ENCODE results near the gene KIAA1210.
"Not testable (repeated sequence)": the region's sequence is repeated elsewhere in the genome, so short reads cannot be mapped to it uniquely, and the experiment has no call there.

Gene KIAA1210

DNA sequence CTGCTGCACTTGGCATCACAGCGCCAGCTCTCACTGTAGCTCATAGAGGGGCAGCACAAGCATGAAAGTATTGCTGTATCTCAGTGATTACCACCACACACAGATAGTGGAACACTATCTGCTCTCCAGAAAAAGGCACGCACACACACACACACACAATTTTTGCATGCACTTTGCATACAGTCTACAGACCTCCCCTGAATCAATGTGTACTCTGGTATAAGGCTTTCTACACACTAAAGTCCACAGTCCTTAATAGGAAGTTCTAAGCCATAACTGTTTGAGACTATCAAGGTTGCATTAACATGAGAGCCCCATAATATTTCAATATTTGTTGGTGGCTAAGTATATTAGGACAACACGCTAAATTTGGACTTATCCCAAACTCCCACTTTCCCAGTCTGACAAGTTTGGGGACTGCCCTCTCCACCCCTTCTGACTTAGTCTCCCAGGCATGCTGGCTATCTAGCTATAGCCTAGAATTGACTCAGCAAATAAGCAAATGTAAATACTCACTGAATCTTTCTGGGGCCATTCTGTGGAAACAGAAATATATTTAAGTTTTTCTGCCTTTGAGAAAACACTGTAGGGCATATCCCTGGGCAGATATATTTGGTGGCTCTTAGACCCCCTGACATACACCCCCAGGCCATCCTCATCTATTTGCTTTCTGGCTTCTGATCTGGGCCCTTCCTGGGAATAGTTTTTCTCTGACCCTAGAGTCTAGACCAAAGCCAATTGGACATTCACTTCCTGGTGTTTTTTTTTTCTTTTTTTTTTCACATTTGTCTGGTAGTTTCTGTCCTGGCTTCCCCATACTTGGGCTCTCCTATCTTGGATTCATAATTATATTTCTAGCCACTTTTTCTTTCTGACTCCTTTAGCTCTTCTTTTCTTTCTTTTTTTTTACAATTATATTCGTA, 91.2 kb downstream of the KIAA1210 start:
- DNase-seq (ENCODE audit: low spot score) = no peak

DNA sequence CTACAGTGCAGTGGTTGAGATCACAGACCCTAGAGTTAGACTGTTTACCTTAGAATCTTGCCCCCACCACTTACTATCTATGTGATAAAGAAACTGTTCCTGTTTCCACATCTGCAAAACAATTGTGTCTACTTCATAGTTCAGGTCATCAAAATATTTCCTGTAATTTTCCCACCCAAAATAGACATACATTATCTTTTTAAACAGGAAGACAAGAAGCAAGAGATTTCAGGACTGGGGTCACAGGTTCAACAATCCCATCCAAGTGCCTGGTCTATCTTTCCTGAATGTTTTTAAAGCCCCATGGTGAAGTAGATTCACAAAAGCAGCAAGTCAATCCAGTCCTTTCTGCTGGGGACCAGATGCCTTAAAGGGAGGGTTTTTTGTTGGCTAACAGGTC, 96.6 kb downstream of the KIAA1210 start:
- no peak for DNase-seq (ENCODE audit: low spot score)

DNA sequence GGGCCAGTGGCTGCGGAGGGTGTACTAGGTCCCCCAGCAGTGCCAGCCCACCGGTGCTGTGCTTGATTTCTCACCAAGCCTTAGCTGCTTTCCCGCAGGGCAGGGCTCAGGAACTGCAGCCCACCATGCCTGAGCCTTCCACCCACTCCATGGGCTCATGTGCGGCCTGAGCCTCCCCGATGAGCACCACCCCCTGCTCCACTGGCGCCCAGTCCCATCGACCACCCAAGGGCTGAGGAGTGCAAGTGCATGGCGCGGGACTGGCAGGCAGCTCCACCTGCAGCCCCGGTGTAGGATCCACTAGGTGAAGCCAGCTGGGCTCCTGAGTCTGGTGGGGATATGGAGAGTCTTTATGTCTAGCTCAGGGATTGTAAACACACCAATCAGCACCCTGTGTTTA, 98.0 kb downstream of the KIAA1210 start:
- DNase-seq (ENCODE audit: low spot score) = not testable (repeated sequence)

DNA sequence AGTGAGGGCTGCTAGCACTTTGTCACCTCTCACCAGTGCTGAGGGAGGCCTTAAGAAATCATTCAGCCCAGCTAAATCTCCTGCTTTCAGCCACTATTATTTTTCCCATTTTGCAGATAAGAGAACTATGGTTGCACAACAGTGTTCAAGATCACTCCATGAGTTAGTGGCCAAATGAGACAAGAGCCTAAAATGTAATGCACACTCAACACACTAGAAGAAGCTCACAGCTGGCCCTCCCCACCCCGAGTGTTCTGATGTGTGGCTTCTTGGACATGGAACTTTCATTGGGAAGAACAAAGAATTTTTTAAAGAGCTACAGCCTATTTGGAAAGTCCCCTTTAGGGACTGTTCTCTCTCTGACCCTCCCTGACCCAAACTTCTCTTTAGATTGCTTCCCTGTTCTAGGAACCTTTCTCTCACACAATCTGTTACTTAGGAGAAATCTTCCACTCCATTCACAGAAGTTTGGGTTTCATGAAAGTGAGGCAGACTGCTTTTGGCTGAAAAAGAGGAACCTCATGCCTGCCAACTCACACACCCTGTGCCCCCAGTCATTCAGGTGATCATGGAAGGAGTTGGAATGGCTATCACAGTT, 98.8 kb downstream of the KIAA1210 start:
- DNase-seq (ENCODE audit: low spot score) = no peak

Data from kidney capillary endothelial cell (primary cell).